H1 (cell line): ENCODE measurements around the gene ACACA. TPM values are rescaled to one million over a fixed set of nuclear protein-coding genes. Genes with fewer than 3 reads are reported as not detected.

ENCODE experiments used
- CBX5 ChIP-seq: fragments of 300-800, 300-1000 bp; sonication (generic); IDR thresholded peaks from 2 replicates; pipeline ENCODE4 v1.7.1; 2016; ENCODE audit warnings: antibody characterized with exemption, low read length, low read depth
- CHD7 ChIP-seq: fragments of 300-600 bp; sonication (generic); IDR thresholded peaks from 2 replicates; pipeline ENCODE4 v1.7.1; 2012; ENCODE audit warnings: low read length, moderate library complexity, mild to moderate bottlenecking, inconsistent platforms; ENCODE audit not compliant: insufficient replicate concordance
- CREB1 ChIP-seq: IDR thresholded peaks from 2 replicates; pipeline ENCODE4 v1.6.1; 2012; ENCODE audit warnings: inconsistent platforms
- JUN ChIP-seq: IDR thresholded peaks from 2 replicates; pipeline ENCODE4 v1.6.1; 2011; ENCODE audit warnings: low read depth, mild to moderate bottlenecking, improper control_type of control experiment, low read length
- KDM1A ChIP-seq: fragments of 200-600, 300-600 bp; sonication (generic); IDR thresholded peaks from 2 replicates; pipeline ENCODE4 v1.7.1; 2016; ENCODE audit warnings: mild to moderate bottlenecking, low read length, borderline replicate concordance
- NANOG ChIP-seq: IDR thresholded peaks from 2 replicates; pipeline ENCODE4 v1.6.1; 2011; ENCODE audit warnings: low read length, low read depth, mild to moderate bottlenecking, inconsistent platforms; ENCODE audit not compliant: insufficient read depth, poor library complexity, severe bottlenecking
- SP2 ChIP-seq: IDR thresholded peaks from 2 replicates; pipeline ENCODE4 v1.6.1; 2012; ENCODE audit warnings: mild to moderate bottlenecking, low read length, inconsistent platforms
- ZNF274 ChIP-seq: IDR thresholded peaks from 2 replicates; pipeline ENCODE4 v1.7.0; 2012; ENCODE audit warnings: low read length, borderline replicate concordance; ENCODE audit errors: extremely low read depth
- polyA plus RNA-seq, 7 experiments: library from polyadenylated mRNA; depleted of rRNA in 3 of 7; stranded (reverse) in 5 of 7; unstranded in 2 of 7; fragments of >200 nt in 5 of 7; fragments of 200-250 nt in 2 of 7; gene quantifications; 1 replicate in 5 of 7; 2 replicates in 1 of 7; 4 replicates in 1 of 7; pipeline versions ENCODE4 v1.2.1 to v1.2.3, GENCODE V29; 2011 to 2013; ENCODE audit warnings: missing spikeins in 2 of 7, mixed read lengths in 2 of 7
- total RNA-seq: library from RNA; stranded (reverse); fragmentation: NEBNext Ultra II Directional; extraction: Animal tissue kit (Norgen Biotek cat#: 25700); gene quantifications from 2 replicates; pipeline ENCODE4 v1.2.1, GENCODE V29; 2021

ACACA gene
- total and polyA plus RNA-seq, 2 of the 8 experiments (the other 6 are each of a cell fraction or from before 2014, with no cell fraction given) = 74.0 to 160 TPM

- TF ChIP-seq CHD7 = no peak
- TF ChIP-seq ZNF274 = no peak
- no peak for TF ChIP-seq CBX5
- TF ChIP-seq SP2 = no peak
- TF ChIP-seq JUN = no peak
- TF ChIP-seq NANOG = no peak
- no peak for TF ChIP-seq KDM1A
- TF ChIP-seq CREB1 = no peak
Measured at GRCh38 chr17:37094391-37094790, 312.2 kb downstream of the ACACA start (continued).
